Suprapubic skin (tissue), 3 donors: Measurements from ENCODE around the gene NME8.

Experiments used
- CTCF ChIP-seq, 2 donors: fragments of 200-600 bp in 1 of 2; fragments of 450-650 bp in 1 of 2; sonication (generic) in 1 of 2; IDR thresholded peaks; one replicate each; pipeline ENCODE4 v1.5.1; 2016 to 2019; ENCODE audit warnings: antibody characterized with exemption in 2 of 2, mild to moderate bottlenecking in 1 of 2, moderate library complexity in 1 of 2
- EP300 ChIP-seq: sonication (generic); formaldehyde crosslinking; IDR thresholded peaks from one replicate; pipeline ENCODE4 v1.6.1; 2017; ENCODE audit warnings: antibody characterized with exemption

GRCh38 chr7:37901890-37902524 lies 53.6 kb downstream of the NME8 start:
- TF ChIP-seq CTCF (IDR thresholded peaks at IDR 0.05) (no peak), EP300 (no peak)
